Rectal smooth muscle tissue (tissue), 1 donor: Measurements from ENCODE around the gene SNX9.
"Not testable (repeated sequence)": the region's sequence is repeated elsewhere in the genome, so short reads cannot be mapped to it uniquely, and the experiment has no call there.

Source experiments
- H3K27ac ChIP-seq: one replicate; pipeline ENCODE4 v1.7.0; 2013; ENCODE audit warnings: low read depth, low read length, inconsistent platforms
- H3K27me3 ChIP-seq: one replicate; pipeline ENCODE4 v1.7.0; 2013; ENCODE audit warnings: low read length; ENCODE audit not compliant: control insufficient read depth, insufficient read depth
- H3K36me3 ChIP-seq: one replicate; pipeline ENCODE4 v1.7.0; 2013; ENCODE audit warnings: low read length; ENCODE audit not compliant: control insufficient read depth, insufficient read depth
- H3K4me1 ChIP-seq: one replicate; pipeline ENCODE4 v1.7.0; 2013; ENCODE audit warnings: low read length; ENCODE audit not compliant: control insufficient read depth, insufficient read depth
- H3K4me3 ChIP-seq: one replicate; pipeline ENCODE4 v1.7.0; 2013; ENCODE audit warnings: low read length
- H3K9ac ChIP-seq: one replicate; pipeline ENCODE4 v1.7.0; 2013; ENCODE audit warnings: low read length

SNX9 gene

GRCh38 chr6:157789861-157790260 is 33.2 kb upstream of the SNX9 start:
- no peak overlapping the region for H3K9ac ChIP-seq
- no peaks in the 10 kb centered on the region for H3K4me1 ChIP-seq
- no peak overlapping the region for H3K27ac ChIP-seq
- no peak overlapping the region for H3K4me3 ChIP-seq
- no peaks in the 10 kb centered on the region for H3K36me3 ChIP-seq
- H3K27me3 ChIP-seq: no peaks in the 10 kb centered on the region

- H3K27ac ChIP-seq: no peak overlapping the region
- H3K36me3 ChIP-seq: no peaks in the 10 kb centered on the region
- H3K9ac ChIP-seq: no peak overlapping the region
- no peaks in the 10 kb centered on the region for H3K4me1 ChIP-seq
- H3K4me3 ChIP-seq: no peak overlapping the region
- no peaks in the 10 kb centered on the region for H3K27me3 ChIP-seq
Observed at GRCh38 chr6:157790548-157791160, 32.4 kb upstream of the SNX9 start.

DNA sequence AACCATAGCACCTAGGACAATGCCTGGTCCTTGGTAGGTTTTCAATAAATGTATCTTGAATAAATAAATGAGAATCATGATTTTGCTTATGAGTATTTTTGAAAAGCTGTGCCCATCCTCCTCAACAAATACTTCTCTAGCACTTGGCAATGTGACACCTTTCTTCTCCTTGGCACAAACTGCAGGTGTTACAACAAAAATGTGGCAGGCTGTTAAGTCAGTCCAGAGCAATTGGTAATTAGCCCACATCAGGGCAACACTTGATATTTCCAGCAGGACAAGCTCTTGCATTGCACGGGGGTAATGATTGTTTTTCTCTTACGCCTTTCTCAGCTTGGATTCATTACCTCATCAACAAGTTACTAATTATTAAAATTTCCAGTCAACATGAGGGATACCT is 31.6 kb upstream of the SNX9 start:
- no peak overlapping the region for H3K9ac ChIP-seq
- no peak overlapping the region for H3K27ac ChIP-seq
- H3K4me1 ChIP-seq: no peaks in the 10 kb centered on the region
- no peaks in the 10 kb centered on the region for H3K36me3 ChIP-seq
- H3K4me3 ChIP-seq: no peak overlapping the region
- no peaks in the 10 kb centered on the region for H3K27me3 ChIP-seq

- H3K4me1 ChIP-seq: no peaks in the 10 kb centered on the region
- no peak overlapping the region for H3K4me3 ChIP-seq
- H3K27me3 ChIP-seq: no peaks in the 10 kb centered on the region
- H3K36me3 ChIP-seq: no peaks in the 10 kb centered on the region
- H3K27ac ChIP-seq: no peak overlapping the region
- H3K9ac ChIP-seq: no peak overlapping the region
Observed at GRCh38 chr6:157792671-157793070, 30.4 kb upstream of the SNX9 start.

DNA sequence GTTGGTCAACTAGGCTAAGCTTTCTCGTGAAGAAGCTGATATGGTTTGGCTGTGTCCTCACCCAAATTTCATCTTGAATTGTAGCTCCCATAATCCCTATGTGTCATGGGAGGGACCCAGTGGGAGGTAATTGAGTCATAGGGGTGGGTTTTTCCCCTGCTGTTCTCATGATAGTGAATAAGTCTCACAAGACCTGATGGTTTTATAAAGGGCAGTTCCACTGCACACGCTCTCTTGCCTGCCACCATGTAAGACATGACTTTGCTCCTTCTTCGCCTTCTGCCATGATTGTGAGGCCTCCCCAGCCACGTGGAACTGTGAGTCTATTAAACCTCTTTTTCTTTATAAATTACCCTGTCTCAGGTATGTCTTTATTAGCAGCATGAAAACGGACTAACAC is 29.0 kb upstream of the SNX9 start:
- not testable (repeated sequence) for H3K36me3 ChIP-seq, H3K4me3 ChIP-seq, H3K4me1 ChIP-seq, H3K9ac ChIP-seq, H3K27me3 ChIP-seq, H3K27ac ChIP-seq

DNA sequence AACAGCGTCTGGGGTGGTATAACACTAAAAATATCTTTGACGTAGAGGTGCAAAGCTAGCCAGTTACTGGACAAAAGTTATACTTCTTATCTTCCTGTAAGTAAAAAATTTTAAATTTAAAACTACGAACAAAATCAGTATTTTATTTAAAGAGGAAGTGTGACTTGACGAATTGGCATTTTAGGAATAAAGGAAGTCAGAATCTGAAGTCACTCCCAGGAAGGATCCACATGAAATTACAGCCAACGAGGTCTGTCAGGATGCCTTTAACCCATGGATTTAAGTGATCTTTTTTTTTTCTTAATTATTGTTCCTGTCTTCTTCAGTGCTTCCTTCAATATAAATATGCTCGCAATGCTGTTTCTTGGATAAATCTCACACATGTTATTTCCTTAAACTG is 27.2 kb upstream of the SNX9 start:
- H3K27ac ChIP-seq: no peak overlapping the region
- no peaks in the 10 kb centered on the region for H3K27me3 ChIP-seq
- no peaks in the 10 kb centered on the region for H3K4me1 ChIP-seq
- H3K4me3 ChIP-seq: no peak overlapping the region
- no peaks in the 10 kb centered on the region for H3K36me3 ChIP-seq
- H3K9ac ChIP-seq: no peak overlapping the region

GRCh38 chr6:157798851-157799250 is 24.2 kb upstream of the SNX9 start:
- Histone ChIP-seq H3K27ac (no peak overlapping the region), H3K4me1 (no peaks in the 10 kb centered on the region), H3K27me3 (no peaks in the 10 kb centered on the region), H3K36me3 (no peaks in the 10 kb centered on the region), H3K9ac (no peak overlapping the region), H3K4me3 (no peak overlapping the region)

DNA sequence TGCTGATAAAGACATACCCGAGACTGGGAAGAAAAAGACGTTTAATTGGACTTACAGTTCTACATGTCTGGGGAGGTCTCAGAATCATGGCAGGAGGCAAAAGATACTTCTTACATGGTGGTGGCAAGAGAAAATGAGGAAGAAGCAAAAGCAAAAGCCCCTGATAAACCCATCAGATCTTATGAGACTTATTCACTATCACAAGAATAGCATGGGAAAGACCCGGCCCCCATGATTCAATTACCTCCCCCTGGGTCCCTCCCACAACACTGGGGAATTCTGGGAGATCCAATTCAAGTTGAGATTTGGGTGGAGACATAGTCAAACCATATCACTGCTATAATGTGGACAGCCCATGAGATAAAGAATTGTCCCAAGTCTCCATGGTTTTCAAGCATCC is 23.5 kb upstream of the SNX9 start:
- H3K27me3 ChIP-seq, H3K36me3 ChIP-seq, H3K4me1 ChIP-seq, H3K27ac ChIP-seq, H3K9ac ChIP-seq, H3K4me3 ChIP-seq: not testable (repeated sequence)

DNA sequence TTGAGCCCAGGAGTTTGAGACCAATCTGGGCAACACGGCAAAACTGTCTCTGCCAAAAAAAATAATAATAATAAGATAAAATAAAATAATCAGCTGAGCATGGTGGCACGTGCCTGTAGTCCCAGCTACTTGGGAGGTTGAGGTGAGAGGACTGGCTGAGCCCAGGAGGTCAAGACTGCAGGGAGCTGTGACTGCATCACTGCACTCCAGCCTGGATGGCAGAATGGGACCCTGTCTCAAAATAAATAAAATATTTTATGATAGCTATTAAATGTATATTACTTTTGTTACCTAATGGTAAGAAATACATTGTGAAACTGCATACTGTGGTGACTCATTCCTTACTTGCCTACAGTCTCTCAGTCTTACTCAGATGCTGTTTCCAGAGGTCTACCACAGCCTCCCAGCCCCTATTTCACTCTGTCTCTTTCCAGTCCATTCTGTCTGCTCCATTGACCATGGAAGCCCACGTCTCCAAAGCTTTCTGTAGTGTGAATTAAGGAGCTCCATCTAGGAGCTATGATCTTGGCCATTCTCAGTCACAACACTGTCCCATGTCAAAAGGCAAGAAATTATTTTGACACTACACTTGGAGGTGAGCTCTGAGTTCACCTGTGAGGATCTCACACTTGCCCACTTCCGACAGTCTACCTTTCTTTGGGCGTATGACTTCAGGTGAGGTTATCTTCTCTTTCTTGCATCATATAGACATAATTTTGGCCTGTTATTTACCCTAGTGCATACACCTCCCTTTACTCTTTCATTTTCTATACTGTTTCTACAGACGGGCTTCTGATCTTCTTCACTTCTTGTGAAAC is 22.4 kb upstream of the SNX9 start:
- H3K9ac ChIP-seq: no peak overlapping the region
- H3K27ac ChIP-seq: no peak overlapping the region
- no peaks in the 10 kb centered on the region for H3K4me1 ChIP-seq
- no peak overlapping the region for H3K4me3 ChIP-seq
- H3K27me3 ChIP-seq: no peaks in the 10 kb centered on the region
- no peaks in the 10 kb centered on the region for H3K36me3 ChIP-seq

DNA sequence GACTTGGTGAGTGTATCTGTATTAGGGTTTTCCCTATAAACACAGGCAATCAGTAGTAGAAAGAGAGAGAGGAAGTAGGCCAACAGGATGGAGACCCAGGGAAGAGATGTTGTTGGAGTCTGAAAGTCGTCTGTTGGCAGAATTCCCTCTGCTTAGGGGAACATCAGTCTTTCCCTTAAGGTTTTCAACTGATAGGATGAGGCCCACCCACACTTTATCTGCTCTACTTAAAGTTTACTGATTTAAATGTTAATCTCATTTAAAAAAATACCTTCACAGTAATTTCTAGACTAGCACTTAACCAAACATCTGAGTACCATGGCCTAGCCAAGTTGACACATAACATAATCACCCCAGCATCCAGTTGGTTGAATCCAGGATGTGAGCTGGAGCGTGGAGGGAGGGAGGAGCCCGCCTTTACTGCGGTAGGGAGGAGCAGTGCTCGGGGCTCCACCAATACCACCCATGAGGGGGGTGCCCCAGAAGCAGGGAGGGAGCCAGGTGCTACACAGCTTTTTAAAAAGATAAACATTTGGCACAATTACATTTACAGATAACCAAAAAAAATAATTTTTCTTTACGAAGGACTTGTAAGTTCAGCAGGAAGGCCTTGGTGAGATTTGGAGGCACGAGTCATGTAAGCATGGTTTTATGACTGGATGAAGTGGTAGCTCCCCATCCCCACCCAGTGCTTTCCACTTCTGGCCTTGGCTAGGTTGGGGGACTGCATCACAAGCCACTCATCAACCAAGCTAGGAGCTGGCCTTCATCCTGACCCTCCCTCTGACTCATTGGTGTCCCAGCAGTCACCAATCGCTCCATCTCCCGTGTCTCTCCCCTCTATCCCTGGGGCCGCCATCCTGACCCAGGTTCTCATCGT is 18.4 kb upstream of the SNX9 start:
- no peak overlapping the region for H3K4me3 ChIP-seq
- no peaks in the 10 kb centered on the region for H3K36me3 ChIP-seq
- no peaks in the 10 kb centered on the region for H3K4me1 ChIP-seq
- H3K9ac ChIP-seq: no peak overlapping the region
- no peak overlapping the region for H3K27ac ChIP-seq
- H3K27me3 ChIP-seq: no peaks in the 10 kb centered on the region

DNA sequence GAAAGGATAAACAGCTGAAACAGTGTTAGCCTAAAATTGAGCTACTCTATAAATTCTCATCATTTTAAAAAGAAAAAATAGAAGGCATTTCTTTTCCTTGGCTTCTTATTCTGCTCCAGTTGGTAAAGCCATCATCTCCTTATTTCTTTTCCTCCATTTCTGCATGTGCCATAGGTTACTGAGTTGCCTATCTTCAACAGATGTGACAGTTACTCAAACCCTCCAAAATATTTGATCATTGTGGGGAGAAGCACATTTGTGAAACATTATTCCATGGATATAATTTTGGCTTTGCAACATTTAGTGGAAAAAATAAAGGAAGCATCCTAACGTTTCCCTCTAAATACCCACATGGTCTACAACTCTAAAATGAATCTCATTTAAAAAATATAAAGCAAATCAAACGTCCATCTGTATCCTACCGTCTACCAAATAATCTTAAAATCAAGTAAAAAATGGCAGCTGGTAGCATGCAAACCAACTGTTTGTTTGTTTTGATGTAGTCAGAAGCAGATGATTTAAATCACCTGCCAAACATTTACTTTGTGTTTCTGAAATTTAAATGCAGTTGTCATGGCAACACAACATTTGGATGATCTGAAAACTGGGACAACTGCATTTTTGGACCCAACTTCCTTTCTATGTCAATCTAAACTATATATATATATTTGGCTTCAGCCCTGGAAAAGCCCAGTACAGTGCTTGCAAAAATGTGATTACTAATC is 16.8 kb upstream of the SNX9 start:
- no peak overlapping the region for H3K9ac ChIP-seq
- H3K4me3 ChIP-seq: no peak overlapping the region
- H3K4me1 ChIP-seq: no peaks in the 10 kb centered on the region
- H3K36me3 ChIP-seq: no peaks in the 10 kb centered on the region
- no peaks in the 10 kb centered on the region for H3K27me3 ChIP-seq
- no peak overlapping the region for H3K27ac ChIP-seq

- Histone ChIP-seq H3K4me3 (no peak overlapping the region), H3K27ac (no peak overlapping the region), H3K27me3 (no peaks in the 10 kb centered on the region), H3K36me3 (no peaks in the 10 kb centered on the region), H3K9ac (no peak overlapping the region), H3K4me1 (no peaks in the 10 kb centered on the region)
Observed at GRCh38 chr6:157806856-157807215, 16.2 kb upstream of the SNX9 start.
